K562 (cell line): ENCODE measurements around the gene ZNF10. TPM values are rescaled to one million over a fixed set of nuclear protein-coding genes. Genes with fewer than 3 reads are reported as not detected.

ENCODE experiments used
- ATAC-seq: fragments of 200-7000 bp; cut with Tn5 transposase; 3 replicates; pipeline ENCODE4 v1.9.1; 2020; ENCODE audit warnings: moderate library complexity
- BruUV-seq: library from RNA; stranded (reverse); fragments of 400-500 nt; replicated peaks from 2 replicates; lab custom pipeline; 2021; lab: Mats Ljungman, UMichigan
- CTCF ChIA-PET: fragments of 300-600 bp; formaldehyde crosslinking; extraction: SDS; loops from one replicate; lab custom pipeline; 2021; ENCODE audit warnings: low intra/inter-chr PET ratio; lab: Yijun Ruan, JAX
- POLR2A ChIA-PET: fragments of 300-600, 350-650 bp; sonication (Branson Sonifier 250); formaldehyde crosslinking; extraction: SDS; loops from one replicate; lab custom pipeline; 2021; ENCODE audit warnings: antibody characterized with exemption, inconsistent platforms; lab: Yijun Ruan, JAX
- DNase-seq, 4 experiments: peaks; one replicate each; pipeline versions ENCODE4 v3.0.0 to v3.0.0-alpha.2; 2011 to 2018; ENCODE audit warnings: low spot score in 3 of 4, mixed read lengths in 3 of 4; ENCODE audit errors: extremely low read depth in 1 of 4
- FAIRE-seq: peaks from 2 replicates; lab custom pipeline; 2011; peaks lifted over from hg19 to GRCh38; lab: Jason Lieb, UNC
- H2AFZ ChIP-seq: 2 replicates; pipeline ENCODE4 v1.6.0; 2011; ENCODE audit warnings: low read depth, low read length, control low read depth, inconsistent platforms
- H3K27ac ChIP-seq: fragments of 200-600 bp; 3 replicates; pipeline ENCODE4 v1.8.0; 2011; ENCODE audit warnings: low read depth, mild to moderate bottlenecking, control low read depth, inconsistent platforms, low read length, moderate library complexity, mixed read lengths; ENCODE audit errors: extremely low read depth
- H3K27me3 ChIP-seq, 2 experiments: fragments of 300-600 bp in 1 of 2; 2 replicates in 1 of 2; 3 replicates in 1 of 2; pipeline versions ENCODE4 v1.6.0 to v1.8.0; 2011; ENCODE audit warnings: inconsistent platforms in 2 of 2, low read length in 2 of 2, mild to moderate bottlenecking in 1 of 2, mixed read lengths in 1 of 2, moderate library complexity in 1 of 2; ENCODE audit not compliant: control insufficient read depth in 2 of 2, insufficient read depth in 2 of 2
- H3K36me3 ChIP-seq: fragments of 300-600 bp; 3 replicates; pipeline ENCODE4 v1.8.0; 2011; ENCODE audit warnings: mild to moderate bottlenecking, low read length, inconsistent platforms; ENCODE audit not compliant: control insufficient read depth, insufficient read depth
- H3K4me1 ChIP-seq, 2 experiments: fragments of 200-600 bp in 1 of 2; replicated peaks in 1 of 2; 2 replicates in 1 of 2; 3 replicates in 1 of 2; pipeline versions ENCODE4 v1.5.1 to v1.8.0; 2011; ENCODE audit warnings: inconsistent platforms in 2 of 2, low read length in 2 of 2, mild to moderate bottlenecking in 1 of 2, mixed read lengths in 1 of 2, moderate library complexity in 1 of 2; ENCODE audit not compliant: control insufficient read depth in 2 of 2, insufficient read depth in 2 of 2
- H3K4me2 ChIP-seq: 2 replicates; pipeline ENCODE4 v1.6.1; 2011; ENCODE audit warnings: low read length, control low read depth, inconsistent platforms, mixed read lengths; ENCODE audit not compliant: insufficient read depth
- H3K4me3 ChIP-seq: fragments of 200-600 bp; sonication (generic), shearing (Covaris generic); 2 replicates; pipeline ENCODE4 v1.5.1; 2016; ENCODE audit warnings: control low read depth, inconsistent platforms
- H3K79me2 ChIP-seq: fragments of 200-600 bp; 3 replicates; pipeline ENCODE4 v1.8.0; 2011; ENCODE audit warnings: low read length, inconsistent platforms; ENCODE audit not compliant: control insufficient read depth, insufficient read depth
- H3K9ac ChIP-seq, 2 experiments: 2 replicates each; pipeline versions ENCODE4 v1.6.0 to v1.6.1; 2011; ENCODE audit warnings: low read depth in 2 of 2, low read length in 2 of 2, control low read depth in 1 of 2, inconsistent platforms in 1 of 2, mild to moderate bottlenecking in 1 of 2, mixed read lengths in 1 of 2; ENCODE audit not compliant: insufficient read depth in 1 of 2
- H3K9me1 ChIP-seq: one replicate; pipeline ENCODE4 v1.6.0; 2011; ENCODE audit warnings: inconsistent platforms, mild to moderate bottlenecking, low read length, moderate library complexity; ENCODE audit not compliant: control insufficient read depth, insufficient read depth
- H3K9me3 ChIP-seq: replicated peaks from 2 replicates; pipeline ENCODE4 v1.5.1; 2011; ENCODE audit warnings: low read depth, low read length, inconsistent platforms; ENCODE audit not compliant: control insufficient read depth, insufficient read depth
- H4K20me1 ChIP-seq: replicated peaks from 2 replicates; pipeline ENCODE4 v1.6.1; 2011; ENCODE audit warnings: low read length, inconsistent platforms, mixed read lengths; ENCODE audit not compliant: control insufficient read depth, insufficient read depth
- ATF1 ChIP-seq, 2 experiments: fragments of 450-650 bp in 1 of 2; IDR thresholded peaks; 2 replicates each; pipeline ENCODE4 v1.6.1; 2016; ENCODE audit warnings: missing compliant biosample characterization in 1 of 2, missing genetic modification characterization in 1 of 2
- CEBPB ChIP-seq: fragments of 450-650 bp; IDR thresholded peaks from 2 replicates; pipeline ENCODE4 v1.6.1; 2016; ENCODE audit warnings: missing genetic modification characterization, missing compliant biosample characterization
- EP300 ChIP-seq: IDR thresholded peaks from 2 replicates; pipeline ENCODE4 v1.6.1; 2012; ENCODE audit warnings: low read length, improper control_type of control experiment
- MIER1 ChIP-seq: fragments of 450-650 bp; IDR thresholded peaks from 2 replicates; pipeline ENCODE4 v1.6.1; 2016; ENCODE audit warnings: antibody characterized with exemption, mild to moderate bottlenecking, low read depth
- RBM25 ChIP-seq: fragments of 200-400 bp; formaldehyde crosslinking; IDR thresholded peaks from 2 replicates; pipeline ENCODE4 v1.6.1; 2018; ENCODE audit warnings: low read length, low read depth, moderate library complexity; ENCODE audit not compliant: severe bottlenecking
- RCOR1 ChIP-seq, 2 experiments: IDR thresholded peaks; 2 replicates each; pipeline ENCODE4 v1.6.1; 2012; ENCODE audit warnings: low read depth in 2 of 2, low read length in 2 of 2, borderline replicate concordance in 1 of 2, improper control_type of control experiment in 1 of 2
- RNF2 ChIP-seq: sonication (generic); IDR thresholded peaks from 2 replicates; pipeline ENCODE4 v1.6.1; 2016
- SOX6 ChIP-seq: fragments of 450-650 bp; IDR thresholded peaks from 2 replicates; pipeline ENCODE4 v1.6.1; 2014; ENCODE audit warnings: mild to moderate bottlenecking
- ZNF384 ChIP-seq: IDR thresholded peaks from 2 replicates; pipeline ENCODE4 v1.6.1; 2012; ENCODE audit warnings: low read depth, low read length, improper control_type of control experiment
- ZSCAN29 ChIP-seq: fragments of 450-650 bp; IDR thresholded peaks from 2 replicates; pipeline ENCODE4 v1.6.1; 2017
- WGBS: fragments of 100-300 bp; shearing (Covaris generic); methylation state at CpG from one replicate; pipeline ENCODE4 v1.1.6; 2016; ENCODE audit warnings: low coverage, mixed read lengths; ENCODE audit not compliant: insufficient coverage; ENCODE audit errors: missing lambda C conversion rate; 5-methylcytosine and 5-hydroxymethylcytosine counted together
- in situ Hi-C: fragments of 300-500 bp; cut with MboI; formaldehyde crosslinking; loops from 4 replicates; pipeline ENCODE4 v1.15.0; 2018; ENCODE audit warnings: inconsistent platforms, mixed read lengths
- intact Hi-C: fragments of 100-400 bp; cut with micrococcal nuclease; formaldehyde crosslinking; loops from 2 replicates; pipeline ENCODE4 v1.14.2; 2022
- polyA plus RNA-seq, 8 experiments: library from polyadenylated mRNA; depleted of rRNA in 4 of 8; stranded (reverse) in 5 of 8; unstranded in 3 of 8; fragments of >200 nt; fragmentation: Nextera tagmentation in 2 of 8; fragmentation: Illumina TruSeq in 1 of 8; extraction: Ambion mirVana in 2 of 8; extraction: Trizol in 1 of 8; gene quantifications; 2 replicates each; pipeline versions ENCODE4 v1.2.1 to v1.2.3, GENCODE V29; 2011 to 2014; ENCODE audit warnings: inconsistent platforms in 1 of 8, missing spikeins in 1 of 8
- total RNA-seq, 7 experiments: library from RNA; depleted of rRNA in 6 of 7; stranded (reverse); fragments of >200 nt in 6 of 7; fragmentation: Illumina TruSeq in 2 of 7; extraction: Trizol in 2 of 7; gene quantifications; 2 replicates each; pipeline versions ENCODE4 v1.2.1 to v1.2.3, GENCODE V29; 2011 to 2021; ENCODE audit warnings: low replicate concordance in 1 of 7
- TF ChIP-seq, protein P1 (sequence below): conservative IDR thresholded peaks from 2 replicates; pipeline ENCODE4 v1.6.1; 2011; ENCODE audit warnings: low read depth, mild to moderate bottlenecking, low read length; ENCODE audit not compliant: control insufficient read depth
- TF ChIP-seq, protein P2 (sequence below), 2 experiments: fragments of 450-650 bp; formaldehyde crosslinking in 1 of 2; IDR thresholded peaks; 2 replicates each; pipeline versions ENCODE4 v1.4.0 to v1.6.1; 2014 to 2020; ENCODE audit warnings: mild to moderate bottlenecking in 2 of 2, borderline replicate concordance in 1 of 2, low read depth in 1 of 2

The ZNF10 gene
- total and polyA plus RNA-seq, 9 of the 15 experiments (the other 6 are each of a cell fraction or from before 2014, with no cell fraction given): 3.5 to 5.8 (median 4.9) TPM

DNA sequence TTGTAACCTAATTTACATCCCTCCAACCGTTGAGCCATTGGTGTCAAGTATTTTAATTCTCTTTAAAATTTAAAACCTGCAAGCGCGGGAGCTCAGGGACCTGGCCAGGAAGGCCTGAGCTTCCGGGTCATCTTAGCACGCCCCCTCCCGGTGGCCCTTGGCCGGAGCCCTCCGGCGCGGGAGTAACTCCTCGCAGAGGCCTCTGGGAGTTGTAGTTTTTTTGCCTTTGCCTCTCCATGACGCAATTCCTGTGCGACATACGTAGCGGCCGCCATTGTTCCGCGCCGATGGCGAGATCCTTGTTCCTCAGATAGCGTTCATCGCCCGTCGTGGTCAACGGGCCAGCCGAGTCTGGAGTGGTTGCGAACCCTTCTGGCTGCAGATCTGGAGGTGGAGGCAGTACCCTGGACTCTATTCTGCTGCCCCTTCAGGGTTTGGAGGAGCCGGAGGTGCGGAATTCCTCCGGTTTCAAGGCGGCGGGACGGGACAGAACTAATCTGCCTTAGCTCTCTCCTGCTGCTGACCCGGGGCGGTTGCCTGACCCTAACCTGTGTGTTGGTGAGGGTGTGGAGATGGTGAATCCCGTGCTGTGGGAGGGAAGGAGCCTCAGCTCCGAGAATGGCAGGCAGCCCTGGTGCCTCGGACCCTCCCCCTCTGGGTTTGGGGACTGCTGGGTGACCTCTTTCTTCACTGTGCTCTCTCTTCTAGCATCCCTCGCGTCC, 51.0 kb downstream of the ZNF10 start, which contains the start of gene ZNF268:
Gene ZNF268, plus strand, starts transcription at position 258 of the 722 bp plus-strand sequence. CDS start 503 bp downstream, outside the sequence.
- in situ Hi-C loops (no loop called here), intact Hi-C loops (loop anchor here (1.0 kb wide), 2 partner anchors 101 to 144 kb away; partner anchors contain the start of genes ZNF140 and ZNF84)
- DNase-seq (peak; percentile 95 to 96 (median 96)), ATAC-seq (peak; percentile 99), FAIRE-seq (peak; percentile 98)
- Histone ChIP-seq H4K20me1 (no peaks in the 10 kb centered on the region), H3K9me3 (peaks cover 13% of the 10 kb centered on the region), H3K27me3 (no peaks in the 10 kb centered on the region), H3K36me3 (peaks cover 16% of the 10 kb centered on the region; the same call in 2 of the 3 replicates), H3K4me3 (peak within 1 kb of the TSS; percentile 88), H3K4me1 (no peaks in the 10 kb centered on the region), H3K4me2 (peak within 1 kb of the TSS; percentile 97), H3K79me2 (peaks cover 8% of the 10 kb centered on the region; the same call in 2 of the 3 replicates), H3K9ac (peak within 1 kb of the TSS; percentile 91 to 93), H3K9me1 (no peaks in the 10 kb centered on the region), H2AFZ (peak within 1 kb of the TSS; percentile 99), H3K27ac (peak within 1 kb of the TSS; percentile 78)
- TSS peak; percentile 72 for BruUV-seq
- ChIA-PET CTCF (interaction anchor here (1.0 kb wide), 1 partner anchor 100 kb away, joined by 3 read pairs; no protein-coding TSS in a partner anchor), POLR2A (interaction anchor here (0.6 to 1.1 kb wide), 6 partner anchors 9 to 218 kb away, joined by 3 to 5 read pairs (median 3); no protein-coding TSS in a partner anchor)
- WGBS: 2% methylated on average over 40 of the region's 40 CpGs
- no peak for TF ChIP-seq ZSCAN29
- TF ChIP-seq RCOR1 (IDR thresholded peaks at IDR 0.05; ENCODE audit: borderline replicate concordance in 1 of 2, low read depth in 2 of 2, low read length in 2 of 2): no peak; a peak in 1 of 4 replicates
- TF ChIP-seq RNF2: 0 out of 2 replicates have a peak, but pooled peaks have one; percentile 25
- TF ChIP-seq SOX6: peak; percentile 27; the same call in 1 of the 2 replicates
- no peak for TF ChIP-seq MIER1
- TF ChIP-seq, protein P1, sequence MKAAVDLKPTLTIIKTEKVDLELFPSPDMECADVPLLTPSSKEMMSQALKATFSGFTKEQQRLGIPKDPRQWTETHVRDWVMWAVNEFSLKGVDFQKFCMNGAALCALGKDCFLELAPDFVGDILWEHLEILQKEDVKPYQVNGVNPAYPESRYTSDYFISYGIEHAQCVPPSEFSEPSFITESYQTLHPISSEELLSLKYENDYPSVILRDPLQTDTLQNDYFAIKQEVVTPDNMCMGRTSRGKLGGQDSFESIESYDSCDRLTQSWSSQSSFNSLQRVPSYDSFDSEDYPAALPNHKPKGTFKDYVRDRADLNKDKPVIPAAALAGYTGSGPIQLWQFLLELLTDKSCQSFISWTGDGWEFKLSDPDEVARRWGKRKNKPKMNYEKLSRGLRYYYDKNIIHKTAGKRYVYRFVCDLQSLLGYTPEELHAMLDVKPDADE: peak; percentile 96; the same call in 1 of the 2 replicates
- TF ChIP-seq RBM25: no peak
- TF ChIP-seq ATF1 (CRISPR knock-in tag; IDR thresholded peaks at IDR 0.05): peak; percentile 96
- TF ChIP-seq ATF1 (tag; IDR thresholded peaks at IDR 0.05): peak; percentile 99
- peak; percentile 80 for TF ChIP-seq CEBPB (tag)
- peak; percentile 29; the same call in 1 of the 2 replicates for TF ChIP-seq ZNF384
- peak; percentile 54 for TF ChIP-seq EP300
- TF ChIP-seq, protein P2, sequence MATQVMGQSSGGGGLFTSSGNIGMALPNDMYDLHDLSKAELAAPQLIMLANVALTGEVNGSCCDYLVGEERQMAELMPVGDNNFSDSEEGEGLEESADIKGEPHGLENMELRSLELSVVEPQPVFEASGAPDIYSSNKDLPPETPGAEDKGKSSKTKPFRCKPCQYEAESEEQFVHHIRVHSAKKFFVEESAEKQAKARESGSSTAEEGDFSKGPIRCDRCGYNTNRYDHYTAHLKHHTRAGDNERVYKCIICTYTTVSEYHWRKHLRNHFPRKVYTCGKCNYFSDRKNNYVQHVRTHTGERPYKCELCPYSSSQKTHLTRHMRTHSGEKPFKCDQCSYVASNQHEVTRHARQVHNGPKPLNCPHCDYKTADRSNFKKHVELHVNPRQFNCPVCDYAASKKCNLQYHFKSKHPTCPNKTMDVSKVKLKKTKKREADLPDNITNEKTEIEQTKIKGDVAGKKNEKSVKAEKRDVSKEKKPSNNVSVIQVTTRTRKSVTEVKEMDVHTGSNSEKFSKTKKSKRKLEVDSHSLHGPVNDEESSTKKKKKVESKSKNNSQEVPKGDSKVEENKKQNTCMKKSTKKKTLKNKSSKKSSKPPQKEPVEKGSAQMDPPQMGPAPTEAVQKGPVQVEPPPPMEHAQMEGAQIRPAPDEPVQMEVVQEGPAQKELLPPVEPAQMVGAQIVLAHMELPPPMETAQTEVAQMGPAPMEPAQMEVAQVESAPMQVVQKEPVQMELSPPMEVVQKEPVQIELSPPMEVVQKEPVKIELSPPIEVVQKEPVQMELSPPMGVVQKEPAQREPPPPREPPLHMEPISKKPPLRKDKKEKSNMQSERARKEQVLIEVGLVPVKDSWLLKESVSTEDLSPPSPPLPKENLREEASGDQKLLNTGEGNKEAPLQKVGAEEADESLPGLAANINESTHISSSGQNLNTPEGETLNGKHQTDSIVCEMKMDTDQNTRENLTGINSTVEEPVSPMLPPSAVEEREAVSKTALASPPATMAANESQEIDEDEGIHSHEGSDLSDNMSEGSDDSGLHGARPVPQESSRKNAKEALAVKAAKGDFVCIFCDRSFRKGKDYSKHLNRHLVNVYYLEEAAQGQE (IDR thresholded peaks at IDR 0.05; ENCODE audit: borderline replicate concordance): peak; percentile 44; the same call in 1 of the 2 replicates
- TF ChIP-seq, protein P2 (CRISPR knock-in tag; IDR thresholded peaks at IDR 0.05; ENCODE audit: low read depth): no peak
